K562 (cell line): ENCODE measurements around the gene SRRD. TPM values are rescaled to one million over a fixed set of nuclear protein-coding genes. Genes with fewer than 3 reads are reported as not detected.
A peak's percentile ranks its signal among the peaks of the same experiment; 100 is the strongest.

Experiments used
- BCOR ChIP-seq: fragments of 450-650 bp; IDR thresholded peaks from 2 replicates; pipeline ENCODE4 v1.6.1; 2016
- DDX20 ChIP-seq: fragments of 450-650 bp; IDR thresholded peaks from 2 replicates; pipeline ENCODE4 v1.6.1; 2016; ENCODE audit warnings: missing genetic modification characterization, low read depth, mild to moderate bottlenecking, missing compliant biosample characterization, moderate library complexity
- E2F3 ChIP-seq: fragments of 250-450 bp; sonication (Bioruptor Pico); IDR thresholded peaks from 2 replicates; pipeline ENCODE4 v1.4.0; 2020; ENCODE audit warnings: mild to moderate bottlenecking
- FOXM1 ChIP-seq, 2 experiments: fragments of 450-650 bp in 1 of 2; sonication (generic) in 1 of 2; formaldehyde crosslinking in 1 of 2; IDR thresholded peaks; 2 replicates each; pipeline versions ENCODE4 v1.6.1 to v1.9.0; 2017 to 2022; ENCODE audit warnings: low read depth in 2 of 2, mild to moderate bottlenecking in 2 of 2, missing genetic modification reagents in 1 of 2, moderate library complexity in 1 of 2
- MAFK ChIP-seq: IDR thresholded peaks from 2 replicates; pipeline ENCODE4 v1.6.1; 2011; ENCODE audit warnings: low read length, improper control_type of control experiment
- MCM7 ChIP-seq, 2 experiments: fragments of 450-650 bp; IDR thresholded peaks; 2 replicates each; pipeline ENCODE4 v1.6.1; 2016 to 2018
- NR1H2 ChIP-seq: sonication (generic); formaldehyde crosslinking; IDR thresholded peaks from 2 replicates; pipeline ENCODE4 v1.4.0; 2020; ENCODE audit warnings: mild to moderate bottlenecking, missing genetic modification reagents
- POLR2B ChIP-seq: fragments of 450-650 bp; IDR thresholded peaks from 2 replicates; pipeline ENCODE4 v1.6.1; 2018; ENCODE audit warnings: low read depth; ENCODE audit not compliant: partially characterized antibody
- RBM34 ChIP-seq: fragments of 200-400 bp; formaldehyde crosslinking; IDR thresholded peaks from 2 replicates; pipeline ENCODE4 v1.6.1; 2018; ENCODE audit warnings: low read length, borderline replicate concordance; ENCODE audit not compliant: insufficient read depth
- SAFB2 ChIP-seq: fragments of 200-400 bp; formaldehyde crosslinking; IDR thresholded peaks from 2 replicates; pipeline ENCODE4 v1.6.1; 2018; ENCODE audit warnings: borderline replicate concordance, low read length, low read depth, moderate library complexity; ENCODE audit not compliant: severe bottlenecking
- SAP30 ChIP-seq: fragments of 200-600 bp; sonication (generic); IDR thresholded peaks from 2 replicates; pipeline ENCODE4 v1.6.1; 2012; ENCODE audit warnings: borderline replicate concordance, low read depth, mild to moderate bottlenecking, moderate library complexity, low read length, control low read depth, inconsistent platforms; ENCODE audit not compliant: insufficient read depth, poor library complexity, severe bottlenecking
- SMAD4 ChIP-seq: fragments of 250-450 bp; sonication (Bioruptor Pico); conservative IDR thresholded peaks from 2 replicates; pipeline ENCODE4 v1.8.0; 2021; ENCODE audit warnings: inconsistent platforms, mild to moderate bottlenecking, moderate library complexity
- SP1 ChIP-seq: sonication (generic); formaldehyde crosslinking; IDR thresholded peaks from 2 replicates; pipeline ENCODE4 v1.8.1; 2022; ENCODE audit warnings: mild to moderate bottlenecking, missing genetic modification reagents
- ZFP36 ChIP-seq: fragments of 150-350 bp; IDR thresholded peaks from 2 replicates; pipeline ENCODE4 v1.6.1; 2018; ENCODE audit warnings: low read length, low read depth; ENCODE audit not compliant: partially characterized antibody
- ZNF239 ChIP-seq: fragments of 250-450 bp; sonication (Bioruptor Pico); IDR thresholded peaks from 2 replicates; pipeline ENCODE4 v1.4.0; 2020; ENCODE audit warnings: mild to moderate bottlenecking
- ZNF76 ChIP-seq: fragments of 250-450 bp; sonication (Bioruptor Pico); IDR thresholded peaks from 2 replicates; pipeline ENCODE4 v1.4.0; 2020; ENCODE audit warnings: mild to moderate bottlenecking, moderate library complexity, borderline replicate concordance
- polyA plus RNA-seq, 8 experiments: library from polyadenylated mRNA; depleted of rRNA in 4 of 8; stranded (reverse) in 5 of 8; unstranded in 3 of 8; fragments of >200 nt; fragmentation: Nextera tagmentation in 2 of 8; fragmentation: Illumina TruSeq in 1 of 8; extraction: Ambion mirVana in 2 of 8; extraction: Trizol in 1 of 8; gene quantifications; 2 replicates each; pipeline versions ENCODE4 v1.2.1 to v1.2.3, GENCODE V29; 2011 to 2014; ENCODE audit warnings: inconsistent platforms in 1 of 8, missing spikeins in 1 of 8
- total RNA-seq, 7 experiments: library from RNA; depleted of rRNA in 6 of 7; stranded (reverse); fragments of >200 nt in 6 of 7; fragmentation: Illumina TruSeq in 2 of 7; extraction: Trizol in 2 of 7; gene quantifications; 2 replicates each; pipeline versions ENCODE4 v1.2.1 to v1.2.3, GENCODE V29; 2011 to 2021; ENCODE audit warnings: low replicate concordance in 1 of 7
- TF ChIP-seq, protein P1 (sequence below): IDR thresholded peaks from 2 replicates; pipeline ENCODE4 v1.6.1; 2016; ENCODE audit warnings: missing genetic modification characterization, missing compliant biosample characterization
- TF ChIP-seq, protein P2 (sequence below): fragments of 450-650 bp; IDR thresholded peaks from 2 replicates; pipeline ENCODE4 v1.6.1; 2016; ENCODE audit warnings: borderline replicate concordance
- TF ChIP-seq, protein P3 (sequence below): fragments of 450-650 bp; formaldehyde crosslinking; IDR thresholded peaks from 2 replicates; pipeline ENCODE4 v1.4.0; 2020; ENCODE audit warnings: mild to moderate bottlenecking
- TF ChIP-seq, protein P4 (sequence below): fragments of 450-650 bp; IDR thresholded peaks from 2 replicates; pipeline ENCODE4 v1.6.1; 2016; ENCODE audit warnings: mild to moderate bottlenecking

The SRRD gene
- total and polyA plus RNA-seq, 9 of the 15 experiments (the other 6 are each of a cell fraction or from before 2014, with no cell fraction given) = 4.9 to 59.4 (median 34.4) TPM

DNA sequence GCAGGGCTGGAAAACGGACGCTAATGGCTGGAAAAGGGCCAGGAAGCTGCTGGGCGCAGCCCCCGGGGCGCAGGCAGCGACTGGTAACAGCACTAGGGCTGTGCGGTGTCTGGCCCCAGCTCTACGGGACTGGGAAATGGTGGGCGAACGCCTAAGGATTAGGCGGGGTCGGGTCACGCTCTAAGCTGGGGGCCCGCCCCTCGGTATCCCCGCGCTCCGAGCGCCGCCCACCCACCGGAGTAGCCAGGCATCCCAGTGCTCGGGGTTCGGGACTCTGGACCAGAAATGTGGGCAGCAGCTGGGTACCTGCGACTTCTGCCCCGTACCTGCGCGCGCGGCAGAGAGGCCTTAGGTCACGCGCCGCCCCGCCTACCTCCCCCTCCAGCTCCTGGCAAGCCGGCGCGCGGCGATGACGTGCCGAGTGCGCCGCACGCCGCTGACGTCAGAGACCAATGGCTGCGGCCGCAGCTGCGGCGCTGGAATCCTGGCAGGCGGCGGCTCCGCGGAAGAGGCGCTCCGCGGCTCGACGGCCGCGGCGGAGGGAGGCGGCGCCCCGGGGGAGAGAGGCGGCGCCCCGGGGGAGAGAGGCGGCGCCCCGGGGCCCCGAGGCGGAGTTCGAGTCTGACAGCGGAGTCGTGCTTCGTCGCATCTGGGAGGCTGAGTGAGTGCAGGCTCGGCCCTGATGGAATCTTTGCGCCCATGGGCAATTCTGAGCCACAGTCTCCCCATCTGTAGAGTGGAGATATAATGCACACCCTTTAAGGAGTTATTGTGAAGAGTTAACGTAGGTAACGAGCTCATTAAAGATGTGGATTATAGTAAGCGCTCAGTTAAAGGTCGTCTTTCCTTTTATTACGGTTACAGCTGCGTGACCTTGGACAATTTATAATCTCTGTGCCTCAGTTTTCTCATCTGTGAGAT lies at the start of gene SRRD, which contains the start of gene HPS4 (continued):
- TF ChIP-seq ZNF76 (no peak), NR1H2 (CRISPR knock-in tag) (no peak), ZFP36 (peak; percentile 97), SAP30 (no peak), DDX20 (tag) (no peak), SMAD4 (CRISPR knock-in tag) (0 out of 2 replicates have a peak, but pooled peaks have one; percentile 52), E2F3 (no peak), FOXM1 (IDR thresholded peaks at IDR 0.05; ENCODE audit: low read depth) (no peak), FOXM1 (CRISPR knock-in tag; IDR thresholded peaks at IDR 0.05; ENCODE audit: low read depth) (no peak), ZNF239 (no peak), SP1 (CRISPR knock-in tag) (peak; percentile 78), BCOR (peak; percentile 100), RBM34 (no peak), SAFB2 (no peak), POLR2B (no peak), MCM7 (IDR thresholded peaks at IDR 0.05) (no peak), MAFK (no peak)
- TF ChIP-seq, protein P1, sequence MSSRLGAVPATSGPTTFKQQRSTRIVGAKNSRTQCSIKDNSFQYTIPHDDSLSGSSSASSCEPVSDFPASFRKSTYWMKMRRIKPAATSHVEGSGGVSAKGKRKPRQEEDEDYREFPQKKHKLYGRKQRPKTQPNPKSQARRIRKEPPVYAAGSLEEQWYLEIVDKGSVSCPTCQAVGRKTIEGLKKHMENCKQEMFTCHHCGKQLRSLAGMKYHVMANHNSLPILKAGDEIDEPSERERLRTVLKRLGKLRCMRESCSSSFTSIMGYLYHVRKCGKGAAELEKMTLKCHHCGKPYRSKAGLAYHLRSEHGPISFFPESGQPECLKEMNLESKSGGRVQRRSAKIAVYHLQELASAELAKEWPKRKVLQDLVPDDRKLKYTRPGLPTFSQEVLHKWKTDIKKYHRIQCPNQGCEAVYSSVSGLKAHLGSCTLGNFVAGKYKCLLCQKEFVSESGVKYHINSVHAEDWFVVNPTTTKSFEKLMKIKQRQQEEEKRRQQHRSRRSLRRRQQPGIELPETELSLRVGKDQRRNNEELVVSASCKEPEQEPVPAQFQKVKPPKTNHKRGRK (tag) = no peak
- TF ChIP-seq, protein P2, sequence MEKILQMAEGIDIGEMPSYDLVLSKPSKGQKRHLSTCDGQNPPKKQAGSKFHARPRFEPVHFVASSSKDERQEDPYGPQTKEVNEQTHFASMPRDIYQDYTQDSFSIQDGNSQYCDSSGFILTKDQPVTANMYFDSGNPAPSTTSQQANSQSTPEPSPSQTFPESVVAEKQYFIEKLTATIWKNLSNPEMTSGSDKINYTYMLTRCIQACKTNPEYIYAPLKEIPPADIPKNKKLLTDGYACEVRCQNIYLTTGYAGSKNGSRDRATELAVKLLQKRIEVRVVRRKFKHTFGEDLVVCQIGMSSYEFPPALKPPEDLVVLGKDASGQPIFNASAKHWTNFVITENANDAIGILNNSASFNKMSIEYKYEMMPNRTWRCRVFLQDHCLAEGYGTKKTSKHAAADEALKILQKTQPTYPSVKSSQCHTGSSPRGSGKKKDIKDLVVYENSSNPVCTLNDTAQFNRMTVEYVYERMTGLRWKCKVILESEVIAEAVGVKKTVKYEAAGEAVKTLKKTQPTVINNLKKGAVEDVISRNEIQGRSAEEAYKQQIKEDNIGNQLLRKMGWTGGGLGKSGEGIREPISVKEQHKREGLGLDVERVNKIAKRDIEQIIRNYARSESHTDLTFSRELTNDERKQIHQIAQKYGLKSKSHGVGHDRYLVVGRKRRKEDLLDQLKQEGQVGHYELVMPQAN = peak; percentile 62; the same call in 1 of the 2 replicates
- TF ChIP-seq, protein P3, sequence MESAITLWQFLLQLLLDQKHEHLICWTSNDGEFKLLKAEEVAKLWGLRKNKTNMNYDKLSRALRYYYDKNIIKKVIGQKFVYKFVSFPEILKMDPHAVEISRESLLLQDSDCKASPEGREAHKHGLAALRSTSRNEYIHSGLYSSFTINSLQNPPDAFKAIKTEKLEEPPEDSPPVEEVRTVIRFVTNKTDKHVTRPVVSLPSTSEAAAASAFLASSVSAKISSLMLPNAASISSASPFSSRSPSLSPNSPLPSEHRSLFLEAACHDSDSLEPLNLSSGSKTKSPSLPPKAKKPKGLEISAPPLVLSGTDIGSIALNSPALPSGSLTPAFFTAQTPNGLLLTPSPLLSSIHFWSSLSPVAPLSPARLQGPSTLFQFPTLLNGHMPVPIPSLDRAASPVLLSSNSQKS = no peak
- TF ChIP-seq, protein P4, sequence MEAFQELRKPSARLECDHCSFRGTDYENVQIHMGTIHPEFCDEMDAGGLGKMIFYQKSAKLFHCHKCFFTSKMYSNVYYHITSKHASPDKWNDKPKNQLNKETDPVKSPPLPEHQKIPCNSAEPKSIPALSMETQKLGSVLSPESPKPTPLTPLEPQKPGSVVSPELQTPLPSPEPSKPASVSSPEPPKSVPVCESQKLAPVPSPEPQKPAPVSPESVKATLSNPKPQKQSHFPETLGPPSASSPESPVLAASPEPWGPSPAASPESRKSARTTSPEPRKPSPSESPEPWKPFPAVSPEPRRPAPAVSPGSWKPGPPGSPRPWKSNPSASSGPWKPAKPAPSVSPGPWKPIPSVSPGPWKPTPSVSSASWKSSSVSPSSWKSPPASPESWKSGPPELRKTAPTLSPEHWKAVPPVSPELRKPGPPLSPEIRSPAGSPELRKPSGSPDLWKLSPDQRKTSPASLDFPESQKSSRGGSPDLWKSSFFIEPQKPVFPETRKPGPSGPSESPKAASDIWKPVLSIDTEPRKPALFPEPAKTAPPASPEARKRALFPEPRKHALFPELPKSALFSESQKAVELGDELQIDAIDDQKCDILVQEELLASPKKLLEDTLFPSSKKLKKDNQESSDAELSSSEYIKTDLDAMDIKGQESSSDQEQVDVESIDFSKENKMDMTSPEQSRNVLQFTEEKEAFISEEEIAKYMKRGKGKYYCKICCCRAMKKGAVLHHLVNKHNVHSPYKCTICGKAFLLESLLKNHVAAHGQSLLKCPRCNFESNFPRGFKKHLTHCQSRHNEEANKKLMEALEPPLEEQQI = no peak
